ENCODE results near the gene MBD6. TPM values are rescaled to one million over a fixed set of nuclear protein-coding genes. Genes with fewer than 3 reads are reported as not detected.

Gene MBD6
- total and polyA plus RNA-seq, 2 of the 4 experiments (the other 2 are of a cell fraction): 0.90 to 9.3 TPM

DNA sequence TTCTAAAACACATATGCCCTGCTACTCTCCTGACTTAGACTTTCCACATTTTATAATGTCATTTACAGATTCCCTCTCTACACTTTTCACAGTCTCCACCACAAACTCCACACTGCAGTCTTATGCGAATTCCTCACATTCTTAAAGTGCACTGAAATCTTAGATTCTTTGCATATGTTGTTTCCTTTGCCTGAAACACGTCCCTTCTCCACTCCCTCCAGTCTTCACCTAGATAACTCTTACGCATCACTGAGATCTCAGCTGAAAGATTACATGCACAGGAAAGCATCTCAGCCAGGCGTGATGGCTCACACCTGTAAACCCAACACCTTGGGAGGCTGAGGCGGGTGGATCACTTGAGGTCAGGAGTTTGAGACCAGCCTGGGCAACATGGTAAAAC is 39.2 kb upstream of the MBD6 start:
- intact Hi-C loops (cut with micrococcal nuclease): loop anchor here (1.0 kb wide), 1 partner anchor 24 kb away; the partner anchor contains the start of gene GLI1
- Histone ChIP-seq H4K8ac (ENCODE audit: low read depth in 2 of 2, low read length in 2 of 2) (0 out of 4 replicates have a peak overlapping the region, but pooled peaks of 1 of the 2 experiments have one; percentile 65), H2BK5ac (ENCODE audit: low read depth, low read length, poor library complexity, severe bottlenecking) (peak overlapping the region; percentile 55), H4K5ac (ENCODE audit: low read depth, low read length) (no peak overlapping the region), H3K4me3 (ENCODE audit: insufficient read depth, low read depth, low read length) (no peak overlapping the region), H3K18ac (ENCODE audit: low read depth, low read length) (no peak overlapping the region), H3K4me1 (ENCODE audit: control insufficient read depth, insufficient read depth, low read length) (peaks cover 4% of the 10 kb centered on the region), H3K9ac (ENCODE audit: low read depth, low read length) (no peak overlapping the region), H3K9me3 (ENCODE audit: control insufficient read depth, insufficient read depth, low read length) (no peaks in the 10 kb centered on the region), H2BK20ac (ENCODE audit: low read depth, low read length) (peak overlapping the region; percentile 56; the same call in 1 of the 2 replicates), H3K4ac (ENCODE audit: low read depth, low read length) (0 out of 2 replicates have a peak overlapping the region, but pooled peaks have one; percentile 24), H3K23ac (ENCODE audit: low read depth, low read length) (no peak overlapping the region), H3K79me1 (ENCODE audit: low read depth in 1 of 2, low read length in 2 of 2) (peaks cover 3 to 10% of the 10 kb centered on the region in 2 experiments; a peak in 3 of 4 replicates), H4K91ac (ENCODE audit: insufficient read depth, low read depth, low read length) (no peak overlapping the region), H2AK9ac (replicated peaks; ENCODE audit: low read depth, low read length, poor library complexity) (no peak overlapping the region), H2AFZ (replicated peaks; ENCODE audit: low read length, poor library complexity) (no peak overlapping the region), H3K27ac (ENCODE audit: insufficient read depth, low read length) (peak overlapping the region; percentile 42; the same call in 1 of the 2 replicates), H3K14ac (replicated peaks; ENCODE audit: low read depth, low read length) (no peak overlapping the region), H3K4me2 (ENCODE audit: low read depth, low read length) (no peak overlapping the region), H3K56ac (ENCODE audit: extremely low read depth, insufficient read depth, low read length) (no peak overlapping the region), H3K36me3 (ENCODE audit: control insufficient read depth, insufficient read depth, low read length) (no peaks in the 10 kb centered on the region), H2AK5ac (ENCODE audit: low read depth, low read length) (no peak overlapping the region), H2BK120ac (ENCODE audit: low read depth, low read length) (no peak overlapping the region), H2BK15ac (ENCODE audit: low read depth, low read length) (no peak overlapping the region), H3K27me3 (ENCODE audit: control insufficient read depth, insufficient read depth, low read length) (peaks cover 11% of the 10 kb centered on the region; the same call in 1 of the 2 replicates), H4K20me1 (ENCODE audit: insufficient read depth, low read length) (no peaks in the 10 kb centered on the region), H3K9me1 (ENCODE audit: insufficient read depth, low read length) (peaks cover 5% of the 10 kb centered on the region; the same call in 1 of the 2 replicates)
- POLR2A ChIA-PET (ENCODE audit: unreplicated experiment): no interaction called here
- DNase-seq: peak; percentile 69
- WGBS, 2 experiments (ENCODE audit: extremely low coverage in 2 of 2, insufficient read length in 1 of 2): 60% methylated on average over 1 of the region's 5 CpGs; no CpG with 5 or more reads in 1 of the 2 experiments
- ATAC-seq (ENCODE audit: low read depth): peak; percentile 60
- dilution Hi-C loops (cut with HindIII; ENCODE audit: low sequenced_read_pairs, unreplicated experiment): no loop called here
- CTCF ChIA-PET: no interaction called here
- TF ChIP-seq MAZ (IDR thresholded peaks at IDR 0.05; ENCODE audit: borderline replicate concordance, low read depth, low read length) (no peak), RAD21 (IDR thresholded peaks at IDR 0.05; ENCODE audit: low read length) (no peak), CEBPB (IDR thresholded peaks at IDR 0.05; ENCODE audit: low read depth, low read length) (no peak), MAFK (IDR thresholded peaks at IDR 0.05; ENCODE audit: low read depth, low read length) (no peak), CHD1 (IDR thresholded peaks at IDR 0.05; ENCODE audit: low read depth, low read length) (no peak), RFX5 (IDR thresholded peaks at IDR 0.05; ENCODE audit: low read depth, low read length) (no peak), POLR2A (IDR thresholded peaks at IDR 0.05; ENCODE audit: low read depth, low read length) (no peak), MXI1 (IDR thresholded peaks at IDR 0.05; ENCODE audit: borderline replicate concordance, low read depth, low read length) (no peak), BHLHE40 (IDR thresholded peaks at IDR 0.05; ENCODE audit: low read depth, low read length) (no peak), RCOR1 (IDR thresholded peaks at IDR 0.05; ENCODE audit: insufficient replicate concordance, low read length) (no peak), NFE2L2 (IDR thresholded peaks at IDR 0.05; ENCODE audit: low read depth, low read length) (no peak), FOS (IDR thresholded peaks at IDR 0.05; ENCODE audit: low read depth, low read length) (no peak), SMC3 (IDR thresholded peaks at IDR 0.05; ENCODE audit: low read depth, low read length) (no peak)
- TF ChIP-seq, protein P1, sequence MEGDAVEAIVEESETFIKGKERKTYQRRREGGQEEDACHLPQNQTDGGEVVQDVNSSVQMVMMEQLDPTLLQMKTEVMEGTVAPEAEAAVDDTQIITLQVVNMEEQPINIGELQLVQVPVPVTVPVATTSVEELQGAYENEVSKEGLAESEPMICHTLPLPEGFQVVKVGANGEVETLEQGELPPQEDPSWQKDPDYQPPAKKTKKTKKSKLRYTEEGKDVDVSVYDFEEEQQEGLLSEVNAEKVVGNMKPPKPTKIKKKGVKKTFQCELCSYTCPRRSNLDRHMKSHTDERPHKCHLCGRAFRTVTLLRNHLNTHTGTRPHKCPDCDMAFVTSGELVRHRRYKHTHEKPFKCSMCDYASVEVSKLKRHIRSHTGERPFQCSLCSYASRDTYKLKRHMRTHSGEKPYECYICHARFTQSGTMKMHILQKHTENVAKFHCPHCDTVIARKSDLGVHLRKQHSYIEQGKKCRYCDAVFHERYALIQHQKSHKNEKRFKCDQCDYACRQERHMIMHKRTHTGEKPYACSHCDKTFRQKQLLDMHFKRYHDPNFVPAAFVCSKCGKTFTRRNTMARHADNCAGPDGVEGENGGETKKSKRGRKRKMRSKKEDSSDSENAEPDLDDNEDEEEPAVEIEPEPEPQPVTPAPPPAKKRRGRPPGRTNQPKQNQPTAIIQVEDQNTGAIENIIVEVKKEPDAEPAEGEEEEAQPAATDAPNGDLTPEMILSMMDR (conservative IDR thresholded peaks at IDR 0.05; ENCODE audit: low read depth, low read length): no peak
- TF ChIP-seq, protein P2, sequence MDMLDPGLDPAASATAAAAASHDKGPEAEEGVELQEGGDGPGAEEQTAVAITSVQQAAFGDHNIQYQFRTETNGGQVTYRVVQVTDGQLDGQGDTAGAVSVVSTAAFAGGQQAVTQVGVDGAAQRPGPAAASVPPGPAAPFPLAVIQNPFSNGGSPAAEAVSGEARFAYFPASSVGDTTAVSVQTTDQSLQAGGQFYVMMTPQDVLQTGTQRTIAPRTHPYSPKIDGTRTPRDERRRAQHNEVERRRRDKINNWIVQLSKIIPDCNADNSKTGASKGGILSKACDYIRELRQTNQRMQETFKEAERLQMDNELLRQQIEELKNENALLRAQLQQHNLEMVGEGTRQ (IDR thresholded peaks at IDR 0.05; ENCODE audit: low read depth, low read length): no peak
- TF ChIP-seq, protein P3, sequence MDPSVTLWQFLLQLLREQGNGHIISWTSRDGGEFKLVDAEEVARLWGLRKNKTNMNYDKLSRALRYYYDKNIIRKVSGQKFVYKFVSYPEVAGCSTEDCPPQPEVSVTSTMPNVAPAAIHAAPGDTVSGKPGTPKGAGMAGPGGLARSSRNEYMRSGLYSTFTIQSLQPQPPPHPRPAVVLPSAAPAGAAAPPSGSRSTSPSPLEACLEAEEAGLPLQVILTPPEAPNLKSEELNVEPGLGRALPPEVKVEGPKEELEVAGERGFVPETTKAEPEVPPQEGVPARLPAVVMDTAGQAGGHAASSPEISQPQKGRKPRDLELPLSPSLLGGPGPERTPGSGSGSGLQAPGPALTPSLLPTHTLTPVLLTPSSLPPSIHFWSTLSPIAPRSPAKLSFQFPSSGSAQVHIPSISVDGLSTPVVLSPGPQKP (IDR thresholded peaks at IDR 0.05; ENCODE audit: borderline replicate concordance, low read depth, low read length): no peak
- BruUV-seq (replicated peaks): no TSS peak
- in situ Hi-C loops (cut with MboI; ENCODE audit: low sequenced_read_pairs): no loop called here
